HG03575 (cell line): Measurements from ENCODE around the gene HOXD12.

Experiments
- ATAC-seq: cut with Tn5 transposase; IDR thresholded peaks from one replicate; pipeline ENCODE4 v1.9.1; 2021; ENCODE audit not compliant: unreplicated experiment, insufficient number of reproducible peaks, low FRiP score; ENCODE audit errors: extremely low read depth

The HOXD12 gene, protein sequence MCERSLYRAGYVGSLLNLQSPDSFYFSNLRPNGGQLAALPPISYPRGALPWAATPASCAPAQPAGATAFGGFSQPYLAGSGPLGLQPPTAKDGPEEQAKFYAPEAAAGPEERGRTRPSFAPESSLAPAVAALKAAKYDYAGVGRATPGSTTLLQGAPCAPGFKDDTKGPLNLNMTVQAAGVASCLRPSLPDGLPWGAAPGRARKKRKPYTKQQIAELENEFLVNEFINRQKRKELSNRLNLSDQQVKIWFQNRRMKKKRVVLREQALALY

DNA sequence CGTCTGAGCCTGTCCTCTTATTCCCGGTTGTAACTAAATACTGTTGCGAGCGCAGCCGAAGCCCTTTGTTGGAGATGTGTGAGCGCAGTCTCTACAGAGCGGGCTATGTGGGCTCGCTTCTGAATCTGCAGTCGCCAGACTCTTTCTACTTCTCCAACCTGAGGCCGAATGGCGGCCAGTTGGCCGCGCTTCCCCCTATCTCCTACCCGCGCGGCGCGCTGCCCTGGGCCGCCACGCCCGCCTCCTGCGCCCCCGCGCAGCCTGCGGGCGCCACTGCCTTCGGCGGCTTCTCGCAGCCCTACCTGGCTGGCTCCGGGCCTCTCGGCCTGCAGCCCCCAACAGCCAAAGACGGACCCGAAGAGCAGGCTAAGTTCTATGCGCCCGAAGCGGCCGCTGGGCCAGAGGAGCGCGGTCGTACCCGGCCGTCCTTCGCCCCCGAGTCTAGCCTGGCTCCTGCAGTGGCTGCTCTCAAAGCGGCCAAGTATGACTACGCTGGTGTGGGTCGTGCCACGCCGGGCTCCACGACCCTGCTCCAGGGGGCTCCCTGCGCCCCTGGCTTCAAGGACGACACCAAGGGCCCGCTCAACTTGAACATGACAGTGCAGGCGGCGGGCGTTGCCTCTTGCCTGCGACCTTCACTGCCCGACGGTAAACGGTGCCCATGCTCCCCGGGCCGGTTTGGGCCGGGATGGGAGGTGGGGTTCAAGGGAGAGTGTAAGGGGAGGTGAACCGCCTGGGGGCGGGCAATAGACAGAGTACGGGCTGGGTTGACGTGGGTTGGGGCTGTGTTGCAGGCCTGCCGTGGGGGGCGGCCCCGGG lies at the start of gene HOXD12:
Gene HOXD12, plus strand, starts transcription at position 68 of the 819 bp plus-strand sequence. Its CDS starts 7 bp downstream, at position 75.
- ATAC-seq, result no peak

DNA sequence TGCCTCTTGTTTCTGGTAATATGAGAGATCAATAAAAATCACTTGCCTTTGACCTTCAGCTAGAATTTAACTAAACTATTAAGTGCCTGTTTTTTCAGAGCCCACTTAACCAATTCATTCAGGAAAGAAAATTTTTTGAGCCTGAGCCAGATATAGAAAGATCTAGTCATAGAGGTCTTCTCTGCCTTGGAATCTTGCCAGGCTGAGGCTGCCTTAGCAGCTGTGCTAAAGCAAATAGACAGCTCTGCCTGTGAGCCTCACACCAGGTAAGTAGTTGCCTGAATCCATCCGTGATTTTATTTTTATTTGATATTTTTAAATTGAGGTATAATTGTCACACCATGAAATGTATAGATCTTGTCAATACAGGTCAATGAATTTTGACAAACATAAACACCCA lies 43.2 kb upstream of the HOXD12 start:
- ATAC-seq, result no peak

DNA sequence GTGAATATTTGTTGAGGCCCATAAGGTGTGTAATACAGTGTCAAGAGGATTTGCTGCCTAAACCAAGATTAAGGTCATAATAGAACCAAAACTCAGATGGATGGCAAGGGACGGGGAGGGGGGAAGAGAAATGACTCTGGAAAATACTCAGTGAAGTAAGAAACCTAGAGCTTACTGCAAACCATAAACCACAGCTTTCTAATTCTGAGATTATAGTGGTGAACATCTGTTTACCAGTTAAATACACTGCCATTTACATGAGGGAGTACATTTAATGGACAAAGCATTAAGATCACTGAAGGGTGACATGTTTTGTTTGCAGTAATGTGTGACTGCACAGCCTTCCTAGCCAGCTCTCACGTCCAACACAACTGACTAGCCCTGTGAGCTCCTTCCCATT lies 35.6 kb upstream of the HOXD12 start:
- ATAC-seq, result no peak

DNA sequence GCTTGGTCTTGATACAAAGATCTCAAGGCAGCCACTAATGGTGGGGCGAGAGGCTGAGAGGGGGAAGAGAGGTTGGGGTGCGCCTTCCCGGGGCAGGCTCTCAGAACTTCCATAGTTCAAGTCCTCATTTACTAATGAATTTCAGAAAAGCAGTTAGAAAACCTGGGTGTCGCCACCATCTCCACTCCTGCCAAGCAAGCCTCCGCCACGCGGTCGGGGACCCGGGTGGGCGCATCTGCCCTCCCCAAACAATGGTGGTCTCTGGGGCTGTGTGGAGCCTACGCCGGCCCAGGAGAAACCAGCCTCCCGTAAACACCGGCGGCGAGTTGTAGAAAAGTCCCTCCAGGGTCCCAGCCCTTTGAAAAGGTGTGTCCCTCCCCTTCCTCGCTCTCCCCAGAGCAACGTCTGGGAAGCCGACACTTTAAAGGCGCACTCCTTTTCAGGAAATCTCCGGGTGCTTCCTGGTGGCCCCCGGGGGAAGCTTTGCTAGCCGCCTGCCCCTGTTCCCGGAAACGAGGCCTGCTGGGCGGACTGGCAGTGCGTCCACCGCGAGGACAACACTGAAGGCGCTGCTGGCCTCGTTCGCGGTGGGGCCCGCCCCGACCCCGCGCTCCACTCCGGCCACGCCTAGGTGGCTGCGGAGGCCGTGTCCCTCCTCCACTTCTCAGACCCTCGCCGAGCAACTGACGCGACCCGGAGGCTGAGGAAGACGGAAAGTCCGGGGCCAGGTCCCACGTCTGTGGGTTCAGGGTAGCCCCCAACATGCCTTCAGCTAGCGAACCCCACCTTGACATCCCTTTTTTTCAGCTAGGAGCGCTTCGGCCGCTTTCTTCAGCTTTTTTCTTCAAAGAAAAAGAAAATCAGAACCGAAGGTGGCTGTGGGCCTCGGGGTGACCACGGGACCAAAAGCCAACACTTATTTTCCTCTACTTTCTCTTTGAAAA lies 32.7 kb upstream of the HOXD12 start:
- ATAC-seq, result no peak

DNA sequence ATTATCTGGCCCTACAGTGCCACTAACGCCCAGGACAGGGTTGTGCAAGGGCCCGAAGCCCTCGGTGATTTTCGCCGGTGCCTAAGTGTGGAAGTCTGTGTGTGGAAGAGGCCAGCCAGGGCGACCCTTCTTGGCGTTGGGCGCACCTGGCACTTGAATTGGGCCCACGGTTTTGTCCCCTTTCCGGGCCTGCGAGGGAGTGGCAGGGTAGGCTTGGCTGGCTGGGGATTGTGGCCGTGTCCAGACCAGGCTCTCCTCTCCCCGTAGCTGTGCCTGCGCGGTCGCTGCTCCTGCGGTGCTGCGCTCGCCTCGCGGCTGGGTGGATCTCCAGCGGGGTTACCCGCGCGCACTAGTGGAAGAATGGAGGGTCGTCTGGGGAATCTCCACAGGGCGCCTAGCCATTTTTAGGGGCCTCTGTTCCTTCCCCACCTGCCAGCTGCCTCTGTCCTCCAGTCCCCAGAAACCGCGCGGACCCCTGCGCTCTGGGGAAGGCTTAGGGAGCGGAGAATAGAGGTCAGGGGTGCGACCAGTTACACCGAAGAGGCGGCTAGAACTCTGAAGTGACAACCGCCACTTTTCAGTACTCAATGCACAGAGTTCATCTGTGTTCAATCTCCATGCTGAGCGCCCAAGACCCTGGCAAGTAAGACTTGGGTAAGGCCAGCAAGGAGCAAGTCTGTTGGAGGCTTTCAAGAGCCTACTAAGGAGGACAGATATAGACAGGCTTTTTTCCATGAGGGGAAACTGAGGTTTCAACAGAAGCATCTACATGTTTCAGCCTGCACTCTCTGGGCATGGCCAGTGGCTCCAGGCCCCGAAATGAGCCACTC lies 31.8 kb upstream of the HOXD12 start:
- no peak for ATAC-seq

DNA sequence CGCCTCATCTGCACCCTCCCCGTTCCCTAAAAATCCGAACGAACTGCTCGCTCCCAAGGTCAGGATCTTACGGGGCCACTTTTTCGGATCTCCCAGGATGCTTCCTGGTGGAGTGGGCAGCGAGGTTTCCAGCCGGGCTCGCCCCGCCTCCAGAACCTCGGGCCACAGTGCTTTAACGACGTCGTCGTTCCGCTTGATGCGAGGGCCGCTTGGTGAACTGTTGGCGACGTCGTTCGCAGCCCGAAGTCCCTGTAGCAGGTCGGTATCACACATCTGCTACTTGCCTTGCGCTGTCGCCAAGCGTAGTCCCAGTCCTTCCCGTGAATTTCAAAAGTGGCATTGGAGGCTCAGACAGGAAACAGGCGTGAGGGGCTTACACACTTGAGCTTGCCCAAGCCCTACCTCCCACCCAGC lies 31.2 kb upstream of the HOXD12 start:
- no peak for ATAC-seq

DNA sequence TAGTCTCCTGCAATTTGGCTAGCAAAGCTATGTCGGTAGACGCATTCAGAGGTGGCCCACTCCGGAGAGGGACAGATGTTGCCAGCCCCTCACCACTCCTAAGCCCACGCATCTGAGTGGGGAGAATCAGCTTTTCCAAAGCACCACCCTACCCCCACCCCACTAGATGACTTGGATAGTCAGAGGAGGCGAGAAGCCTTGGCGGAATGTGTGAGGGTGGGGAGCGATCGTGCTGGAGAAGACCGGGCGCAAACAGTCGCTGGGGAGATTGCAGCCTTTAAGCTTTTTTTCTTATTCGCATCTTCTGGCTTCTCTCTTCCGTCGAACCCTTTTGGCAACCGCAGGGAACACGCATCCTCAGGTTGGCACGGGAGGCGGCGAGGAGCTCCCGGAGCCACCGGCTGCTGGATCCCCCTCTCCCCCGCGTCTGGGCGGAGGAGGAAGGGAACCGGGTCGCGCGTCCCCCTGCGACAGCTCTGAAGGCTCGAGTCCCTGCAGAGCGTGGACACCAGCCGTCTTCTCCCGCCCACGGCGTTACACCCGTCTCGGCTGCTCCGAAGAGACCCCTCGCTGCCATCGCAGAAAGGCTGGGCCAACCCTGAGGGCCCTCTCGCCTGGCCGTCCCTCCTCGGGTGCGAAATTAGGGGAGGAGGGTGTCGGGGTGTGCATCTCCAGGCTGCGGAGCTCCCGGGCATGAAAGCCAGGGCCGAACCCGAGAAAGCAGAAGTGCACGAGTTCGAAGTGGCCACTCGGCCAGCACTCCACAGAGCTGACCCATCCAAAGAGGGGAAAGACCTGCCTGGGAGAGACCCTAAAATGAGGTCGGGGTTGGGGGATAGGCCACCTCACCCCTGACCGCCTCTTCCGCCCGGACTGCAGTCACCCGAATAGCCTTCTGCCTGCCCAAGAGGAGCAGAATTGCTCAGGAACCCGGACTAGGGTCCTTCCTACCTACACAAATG lies 28.0 kb upstream of the HOXD12 start:
- ATAC-seq, result no peak

DNA sequence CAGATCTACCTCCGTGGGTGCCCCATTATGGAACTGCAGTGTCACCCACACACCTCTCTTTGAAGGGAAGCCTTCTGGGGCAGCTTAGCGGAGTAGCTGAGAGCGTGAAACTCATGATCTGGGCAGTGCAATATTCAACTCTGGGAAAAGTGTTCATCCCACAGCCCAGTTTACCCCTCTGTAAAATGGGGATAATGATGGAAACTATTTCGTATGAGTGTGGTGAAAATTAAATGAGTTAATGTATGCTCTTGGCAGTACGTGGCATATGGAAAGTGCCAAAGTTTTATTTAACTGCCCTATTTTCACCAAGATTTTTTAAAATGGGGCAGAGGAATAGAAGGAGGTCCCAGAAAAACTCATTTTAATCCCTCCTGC lies 27.3 kb upstream of the HOXD12 start:
- no peak for ATAC-seq

DNA sequence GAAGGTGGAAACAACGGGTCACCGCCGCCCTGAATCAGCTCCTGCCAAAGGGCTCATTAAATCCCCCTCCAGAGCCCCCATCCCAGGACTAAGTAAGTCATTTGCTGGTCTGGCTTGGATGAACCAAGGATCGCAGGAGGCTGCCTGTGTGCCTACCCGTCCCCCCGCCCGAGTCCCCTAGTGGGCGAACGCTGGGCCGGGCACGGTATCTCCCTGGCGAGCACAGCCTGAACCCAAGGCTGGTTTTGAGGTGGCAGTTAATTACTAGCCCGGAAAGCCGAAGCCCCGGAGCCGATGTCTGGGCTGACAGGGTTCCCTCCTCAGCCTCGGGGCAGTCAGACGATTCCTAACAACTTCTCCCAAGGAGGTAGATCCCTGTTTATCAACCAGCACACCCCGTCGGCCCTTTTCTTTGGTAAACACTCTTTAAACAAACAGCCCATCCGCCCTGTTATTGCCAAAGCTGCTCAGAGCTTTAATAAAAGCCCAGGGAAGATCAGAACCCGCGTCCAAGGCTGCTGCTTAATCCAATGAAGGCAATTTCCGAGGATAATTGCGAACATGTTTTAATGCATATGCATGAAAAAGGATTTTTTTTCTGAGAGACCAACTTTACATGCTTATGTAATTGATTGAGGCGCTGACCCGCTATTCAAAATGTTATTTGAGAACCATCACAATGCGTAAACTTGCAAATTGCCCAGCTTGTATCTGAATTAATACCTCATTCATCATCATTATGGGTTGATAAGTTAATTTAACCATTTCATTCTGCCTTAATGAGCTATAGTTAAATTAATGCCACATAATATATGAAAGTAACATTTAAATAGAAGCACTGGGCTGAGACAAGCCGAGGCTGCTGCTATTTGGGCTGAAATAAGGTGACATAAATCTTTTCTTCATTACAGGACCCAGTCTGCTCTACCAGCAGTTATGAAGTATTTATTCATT lies 26.4 kb upstream of the HOXD12 start:
- no peak for ATAC-seq

DNA sequence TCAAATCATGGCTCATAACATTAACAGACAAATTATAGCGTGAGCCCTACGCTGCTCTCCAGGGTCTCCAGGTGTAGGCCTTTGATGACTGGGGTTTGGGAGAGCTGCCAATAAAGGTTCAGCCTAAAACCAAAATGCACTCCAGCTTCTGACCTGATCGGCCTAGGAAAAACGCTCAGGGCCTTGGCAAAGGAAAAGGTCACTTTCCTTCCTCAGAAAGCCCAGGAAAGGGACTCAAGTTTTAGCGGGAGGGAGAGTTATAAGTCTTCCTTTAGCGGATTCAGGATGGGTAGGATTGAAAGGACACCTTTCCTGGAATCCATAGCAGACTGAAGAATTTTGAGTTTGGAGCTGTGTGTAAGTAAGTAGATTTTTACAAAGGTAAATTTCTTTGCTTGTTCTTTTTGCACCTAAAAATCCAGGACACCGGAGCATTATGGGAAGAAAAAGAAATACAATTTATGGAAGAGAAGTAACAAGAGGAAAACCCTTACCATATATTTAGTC lies 24.6 kb upstream of the HOXD12 start:
- no peak for ATAC-seq

DNA sequence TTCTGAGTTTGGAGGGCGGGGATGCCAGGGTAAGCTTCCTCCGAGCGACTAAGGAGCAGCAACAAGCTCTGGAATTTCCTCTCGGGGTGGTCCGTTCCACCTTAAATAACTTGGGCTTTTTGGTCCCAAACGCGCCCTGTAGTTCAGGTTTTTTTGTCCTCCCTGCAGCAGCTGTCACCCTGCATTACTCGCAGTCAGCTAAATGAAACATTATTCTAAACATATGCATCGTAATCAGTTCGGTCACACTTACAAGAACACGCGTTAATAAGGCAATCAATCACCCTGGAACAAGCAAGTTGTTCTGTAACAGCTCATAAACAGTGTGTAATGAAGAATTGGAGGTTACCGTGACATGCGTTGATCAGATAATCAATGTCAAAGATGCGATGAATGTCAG lies 24.1 kb upstream of the HOXD12 start:
- no peak for ATAC-seq

DNA sequence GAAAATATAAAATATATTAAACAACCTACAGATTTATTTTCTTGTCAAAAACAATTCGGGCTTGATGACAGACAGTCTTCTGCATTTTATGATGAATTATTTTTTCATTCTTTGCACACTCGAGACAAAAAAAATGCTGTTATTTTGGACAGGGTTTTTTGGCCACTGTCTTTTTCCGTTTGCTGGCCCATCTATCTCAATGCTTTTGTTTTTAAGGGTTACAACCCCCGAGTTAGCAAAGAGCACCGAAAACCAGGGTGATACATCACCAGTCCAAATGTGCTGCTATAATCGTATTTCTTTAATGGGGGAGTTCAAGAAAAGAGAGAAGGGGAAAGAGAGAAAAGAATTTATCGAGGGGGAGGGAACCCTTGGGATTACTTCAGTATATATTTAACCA lies 23.5 kb upstream of the HOXD12 start:
- ATAC-seq, result no peak

DNA sequence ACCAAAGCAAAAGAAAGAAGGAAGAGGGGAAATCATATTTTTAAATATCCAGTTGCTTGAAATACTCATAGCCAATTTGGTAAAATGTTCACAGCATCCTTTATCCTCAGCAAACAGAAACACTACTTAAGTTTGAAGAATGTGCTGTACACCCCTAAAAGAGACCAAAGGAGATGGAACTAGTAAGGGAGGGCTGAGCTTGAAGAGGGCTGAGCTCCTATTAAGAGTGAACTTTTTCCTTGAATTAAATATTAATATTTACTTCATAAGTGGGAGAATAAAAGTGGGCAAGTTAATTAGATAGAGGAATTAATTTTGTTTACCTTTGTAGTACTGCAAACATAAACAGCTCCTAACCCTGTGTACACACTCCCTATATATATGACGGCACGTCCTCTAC lies 22.8 kb upstream of the HOXD12 start:
- no peak for ATAC-seq

DNA sequence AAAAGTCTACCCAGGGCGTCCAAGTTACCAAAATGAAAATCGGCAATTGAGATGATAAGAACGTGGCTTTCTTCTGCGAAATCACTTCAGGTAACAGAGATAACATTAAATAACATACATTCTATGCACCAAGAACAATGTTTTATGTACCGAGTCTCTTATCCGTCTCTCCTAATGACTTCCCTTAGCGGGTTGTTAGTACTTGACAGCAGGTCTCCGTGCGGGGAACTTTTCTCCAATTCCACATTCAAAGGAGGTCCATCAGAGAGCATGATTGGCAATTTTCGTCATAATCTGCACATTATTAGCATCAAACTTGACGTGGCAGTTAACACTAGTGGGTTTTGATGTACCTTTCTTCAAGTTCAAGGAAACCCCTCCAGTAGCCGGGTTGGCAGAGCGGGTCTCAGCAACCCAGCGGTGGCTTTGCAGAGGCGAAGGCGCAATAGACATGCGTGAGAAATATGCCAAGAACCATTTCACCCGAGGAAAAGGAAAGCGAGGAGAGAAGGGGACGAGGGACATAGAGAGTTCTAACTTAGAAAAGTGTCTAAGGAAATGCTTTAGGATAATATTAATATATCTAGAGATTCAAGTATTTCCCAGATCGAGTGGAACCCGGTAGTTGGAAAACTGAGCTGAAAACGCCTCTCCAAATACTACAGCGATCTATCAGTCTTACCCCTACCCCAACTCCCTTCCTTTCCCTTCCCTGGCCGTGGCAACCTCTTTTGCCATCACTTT lies 20.9 kb upstream of the HOXD12 start:
- no peak for ATAC-seq

DNA sequence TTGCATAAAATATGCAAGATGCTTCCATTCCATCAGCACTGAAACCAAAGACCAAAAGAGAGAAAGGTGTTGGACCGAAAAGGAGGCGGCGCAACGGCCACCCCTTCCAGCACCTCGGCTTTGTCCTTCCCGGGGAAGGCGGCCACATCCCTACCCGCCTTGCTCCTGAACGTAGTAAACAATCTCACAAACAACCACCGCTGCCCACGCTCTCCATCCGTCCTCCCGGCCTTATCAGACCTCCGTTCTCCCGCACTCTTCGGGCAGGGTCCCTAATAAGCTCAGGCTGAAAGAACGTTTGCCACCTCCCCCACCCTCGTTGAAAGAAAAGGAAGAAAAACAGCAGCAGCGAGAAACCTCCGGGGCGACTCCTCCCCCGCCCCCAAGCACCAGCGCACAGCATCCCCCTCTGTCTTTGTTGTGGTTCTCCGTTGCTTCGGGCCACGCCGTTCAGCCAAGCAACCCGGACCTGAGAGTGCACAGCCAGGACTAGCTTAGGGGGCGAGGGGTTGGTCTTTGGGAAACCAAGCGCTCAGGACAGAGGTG lies 20.2 kb upstream of the HOXD12 start:
- no peak for ATAC-seq
